Measurements from ENCODE around the gene PPM1J.

DNA sequence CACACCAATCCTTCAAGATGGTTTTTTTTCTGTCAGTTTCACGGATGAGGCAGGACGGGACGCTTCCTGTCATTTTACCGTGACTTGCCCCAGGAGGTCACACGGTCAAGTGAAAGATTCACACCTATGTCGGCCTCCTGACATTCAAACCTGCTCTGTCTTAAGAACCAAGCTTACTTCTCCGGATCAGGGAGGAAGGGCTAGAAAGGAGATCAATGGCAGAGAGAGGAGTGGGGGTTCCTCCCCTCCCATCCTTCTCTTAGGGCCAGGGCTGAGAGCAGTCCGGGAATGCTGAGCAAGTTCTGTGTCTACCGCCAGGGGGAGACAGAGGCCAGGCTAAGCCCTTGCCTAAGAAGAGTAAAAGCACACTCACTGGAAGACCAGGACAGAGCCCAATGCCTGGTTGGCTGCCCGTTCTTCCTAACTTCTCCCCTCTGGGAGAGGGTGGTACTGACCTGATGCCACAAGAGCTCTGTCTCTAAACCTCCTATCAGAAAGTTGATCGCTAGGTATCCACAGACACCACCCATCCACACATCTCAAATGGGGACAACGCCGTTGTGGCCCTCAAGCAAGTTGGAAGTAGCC, 1.1 kb upstream of the PPM1J start:
- TF ChIP-seq GATAD2B (IDR thresholded peaks at IDR 0.05; ENCODE audit: borderline replicate concordance), result no peak
- TF ChIP-seq ATF3 (IDR thresholded peaks at IDR 0.05), result no peak
- peak; percentile 70; the same call in 1 of the 2 replicates for TF ChIP-seq ATF3 (CRISPR knock-in tag; conservative IDR thresholded peaks at IDR 0.05)
- TF ChIP-seq ELF1 (tag; IDR thresholded peaks at IDR 0.05), result no peak
- no peak for TF ChIP-seq POLR2H (tag; IDR thresholded peaks at IDR 0.05; ENCODE audit: low read depth)
- TF ChIP-seq, protein P1, sequence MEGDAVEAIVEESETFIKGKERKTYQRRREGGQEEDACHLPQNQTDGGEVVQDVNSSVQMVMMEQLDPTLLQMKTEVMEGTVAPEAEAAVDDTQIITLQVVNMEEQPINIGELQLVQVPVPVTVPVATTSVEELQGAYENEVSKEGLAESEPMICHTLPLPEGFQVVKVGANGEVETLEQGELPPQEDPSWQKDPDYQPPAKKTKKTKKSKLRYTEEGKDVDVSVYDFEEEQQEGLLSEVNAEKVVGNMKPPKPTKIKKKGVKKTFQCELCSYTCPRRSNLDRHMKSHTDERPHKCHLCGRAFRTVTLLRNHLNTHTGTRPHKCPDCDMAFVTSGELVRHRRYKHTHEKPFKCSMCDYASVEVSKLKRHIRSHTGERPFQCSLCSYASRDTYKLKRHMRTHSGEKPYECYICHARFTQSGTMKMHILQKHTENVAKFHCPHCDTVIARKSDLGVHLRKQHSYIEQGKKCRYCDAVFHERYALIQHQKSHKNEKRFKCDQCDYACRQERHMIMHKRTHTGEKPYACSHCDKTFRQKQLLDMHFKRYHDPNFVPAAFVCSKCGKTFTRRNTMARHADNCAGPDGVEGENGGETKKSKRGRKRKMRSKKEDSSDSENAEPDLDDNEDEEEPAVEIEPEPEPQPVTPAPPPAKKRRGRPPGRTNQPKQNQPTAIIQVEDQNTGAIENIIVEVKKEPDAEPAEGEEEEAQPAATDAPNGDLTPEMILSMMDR (IDR thresholded peaks at IDR 0.05 in 2 of 3, conservative IDR thresholded peaks at IDR 0.05 in 1 of 3; ENCODE audit: insufficient read depth in 2 of 3, low read depth in 1 of 3, low read length in 3 of 3), result peak; percentile 96 to 99 (median 98)
